K562 (cell line): Measurements from ENCODE around the gene ZNF273. TPM values are rescaled to one million over a fixed set of nuclear protein-coding genes. Genes with fewer than 3 reads are reported as not detected.

Source experiments
- ATAC-seq: fragments of 200-7000 bp; cut with Tn5 transposase; 3 replicates; pipeline ENCODE4 v1.9.1; 2020; ENCODE audit warnings: moderate library complexity
- BruUV-seq: library from RNA; stranded (reverse); fragments of 400-500 nt; replicated peaks from 2 replicates; lab custom pipeline; 2021; lab: Mats Ljungman, UMichigan
- CTCF ChIA-PET: fragments of 300-600 bp; formaldehyde crosslinking; extraction: SDS; loops from one replicate; lab custom pipeline; 2021; ENCODE audit warnings: low intra/inter-chr PET ratio; lab: Yijun Ruan, JAX
- POLR2A ChIA-PET: fragments of 300-600, 350-650 bp; sonication (Branson Sonifier 250); formaldehyde crosslinking; extraction: SDS; loops from one replicate; lab custom pipeline; 2021; ENCODE audit warnings: antibody characterized with exemption, inconsistent platforms; lab: Yijun Ruan, JAX
- DNase-seq, 4 experiments: peaks; one replicate each; pipeline versions ENCODE4 v3.0.0 to v3.0.0-alpha.2; 2011 to 2018; ENCODE audit warnings: low spot score in 3 of 4, mixed read lengths in 3 of 4; ENCODE audit errors: extremely low read depth in 1 of 4
- FAIRE-seq: peaks from 2 replicates; lab custom pipeline; 2011; peaks lifted over from hg19 to GRCh38; lab: Jason Lieb, UNC
- H2AFZ ChIP-seq: 2 replicates; pipeline ENCODE4 v1.6.0; 2011; ENCODE audit warnings: low read depth, low read length, control low read depth, inconsistent platforms
- H3K27ac ChIP-seq: fragments of 200-600 bp; 3 replicates; pipeline ENCODE4 v1.8.0; 2011; ENCODE audit warnings: low read depth, mild to moderate bottlenecking, control low read depth, inconsistent platforms, low read length, moderate library complexity, mixed read lengths; ENCODE audit errors: extremely low read depth
- H3K27me3 ChIP-seq, 2 experiments: fragments of 300-600 bp in 1 of 2; 2 replicates in 1 of 2; 3 replicates in 1 of 2; pipeline versions ENCODE4 v1.6.0 to v1.8.0; 2011; ENCODE audit warnings: inconsistent platforms in 2 of 2, low read length in 2 of 2, mild to moderate bottlenecking in 1 of 2, mixed read lengths in 1 of 2, moderate library complexity in 1 of 2; ENCODE audit not compliant: control insufficient read depth in 2 of 2, insufficient read depth in 2 of 2
- H3K36me3 ChIP-seq: fragments of 300-600 bp; 3 replicates; pipeline ENCODE4 v1.8.0; 2011; ENCODE audit warnings: mild to moderate bottlenecking, low read length, inconsistent platforms; ENCODE audit not compliant: control insufficient read depth, insufficient read depth
- H3K4me1 ChIP-seq, 2 experiments: fragments of 200-600 bp in 1 of 2; replicated peaks in 1 of 2; 2 replicates in 1 of 2; 3 replicates in 1 of 2; pipeline versions ENCODE4 v1.5.1 to v1.8.0; 2011; ENCODE audit warnings: inconsistent platforms in 2 of 2, low read length in 2 of 2, mild to moderate bottlenecking in 1 of 2, mixed read lengths in 1 of 2, moderate library complexity in 1 of 2; ENCODE audit not compliant: control insufficient read depth in 2 of 2, insufficient read depth in 2 of 2
- H3K4me2 ChIP-seq: 2 replicates; pipeline ENCODE4 v1.6.1; 2011; ENCODE audit warnings: low read length, control low read depth, inconsistent platforms, mixed read lengths; ENCODE audit not compliant: insufficient read depth
- H3K4me3 ChIP-seq: fragments of 200-600 bp; sonication (generic), shearing (Covaris generic); 2 replicates; pipeline ENCODE4 v1.5.1; 2016; ENCODE audit warnings: control low read depth, inconsistent platforms
- H3K79me2 ChIP-seq: fragments of 200-600 bp; 3 replicates; pipeline ENCODE4 v1.8.0; 2011; ENCODE audit warnings: low read length, inconsistent platforms; ENCODE audit not compliant: control insufficient read depth, insufficient read depth
- H3K9ac ChIP-seq, 2 experiments: 2 replicates each; pipeline versions ENCODE4 v1.6.0 to v1.6.1; 2011; ENCODE audit warnings: low read depth in 2 of 2, low read length in 2 of 2, control low read depth in 1 of 2, inconsistent platforms in 1 of 2, mild to moderate bottlenecking in 1 of 2, mixed read lengths in 1 of 2; ENCODE audit not compliant: insufficient read depth in 1 of 2
- H3K9me1 ChIP-seq: one replicate; pipeline ENCODE4 v1.6.0; 2011; ENCODE audit warnings: inconsistent platforms, mild to moderate bottlenecking, low read length, moderate library complexity; ENCODE audit not compliant: control insufficient read depth, insufficient read depth
- H3K9me3 ChIP-seq: replicated peaks from 2 replicates; pipeline ENCODE4 v1.5.1; 2011; ENCODE audit warnings: low read depth, low read length, inconsistent platforms; ENCODE audit not compliant: control insufficient read depth, insufficient read depth
- H4K20me1 ChIP-seq: replicated peaks from 2 replicates; pipeline ENCODE4 v1.6.1; 2011; ENCODE audit warnings: low read length, inconsistent platforms, mixed read lengths; ENCODE audit not compliant: control insufficient read depth, insufficient read depth
- ETV5 ChIP-seq: sonication (generic); formaldehyde crosslinking; IDR thresholded peaks from 2 replicates; pipeline ENCODE4 v1.4.0; 2020; ENCODE audit warnings: low read depth, mild to moderate bottlenecking, missing genetic modification reagents
- FOSL1 ChIP-seq: fragments of 200-800 bp; sonication (Bioruptor generic); conservative IDR thresholded peaks from 2 replicates; pipeline ENCODE4 v1.6.1; 2016; ENCODE audit warnings: missing genetic modification characterization, missing compliant biosample characterization
- GABPB2 ChIP-seq: fragments of 250-450 bp; sonication (Bioruptor Pico); conservative IDR thresholded peaks from 2 replicates; pipeline ENCODE4 v1.5.1; 2021; ENCODE audit warnings: mild to moderate bottlenecking
- MYNN ChIP-seq, 2 experiments: sonication (generic); formaldehyde crosslinking in 1 of 2; IDR thresholded peaks; 2 replicates each; pipeline versions ENCODE4 v1.5.0 to v1.6.1; 2016 to 2020; ENCODE audit warnings: antibody characterized with exemption in 1 of 2, missing genetic modification reagents in 1 of 2
- POLR2AphosphoS2 ChIP-seq: IDR thresholded peaks from 2 replicates; pipeline ENCODE4 v1.6.1; 2012; ENCODE audit warnings: low read length, improper control_type of control experiment
- POLR2B ChIP-seq: fragments of 450-650 bp; IDR thresholded peaks from 2 replicates; pipeline ENCODE4 v1.6.1; 2018; ENCODE audit warnings: low read depth; ENCODE audit not compliant: partially characterized antibody
- PRDM10 ChIP-seq: fragments of 450-650 bp; IDR thresholded peaks from 2 replicates; pipeline ENCODE4 v1.6.1; 2018; ENCODE audit not compliant: partially characterized antibody
- SMARCB1 ChIP-seq: IDR thresholded peaks from 2 replicates; pipeline ENCODE4 v1.6.1; 2011; ENCODE audit warnings: improper control_type of control experiment, low read depth; ENCODE audit not compliant: insufficient read length
- ZNF143 ChIP-seq: sonication (generic); formaldehyde crosslinking; IDR thresholded peaks from 2 replicates; pipeline ENCODE4 v1.9.0; 2022; ENCODE audit warnings: mild to moderate bottlenecking, missing genetic modification reagents
- ZNF277 ChIP-seq: fragments of 250-450 bp; sonication (Bioruptor Pico); IDR thresholded peaks from 2 replicates; pipeline ENCODE4 v1.8.0; 2022; ENCODE audit warnings: inconsistent platforms, mild to moderate bottlenecking, moderate library complexity, borderline replicate concordance
- ZNF41 ChIP-seq: fragments of 250-450 bp; sonication (Bioruptor Pico); conservative IDR thresholded peaks from 2 replicates; pipeline ENCODE4 v1.4.0; 2020; ENCODE audit warnings: mild to moderate bottlenecking
- ZNF644 ChIP-seq: fragments of 200-800 bp; sonication (Bioruptor generic); IDR thresholded peaks from 2 replicates; pipeline ENCODE4 v1.6.1; 2016; ENCODE audit warnings: low read depth, missing genetic modification characterization, missing compliant biosample characterization
- ZNF655 ChIP-seq: fragments of 250-450 bp; sonication (Bioruptor Pico); IDR thresholded peaks from 2 replicates; pipeline ENCODE4 v1.5.0; 2021
- ZNF77 ChIP-seq: fragments of 250-450 bp; sonication (Bioruptor Pico); IDR thresholded peaks from 2 replicates; pipeline ENCODE4 v1.5.0; 2020
- WGBS: fragments of 100-300 bp; shearing (Covaris generic); methylation state at CpG from one replicate; pipeline ENCODE4 v1.1.6; 2016; ENCODE audit warnings: low coverage, mixed read lengths; ENCODE audit not compliant: insufficient coverage; ENCODE audit errors: missing lambda C conversion rate; 5-methylcytosine and 5-hydroxymethylcytosine counted together
- in situ Hi-C: fragments of 300-500 bp; cut with MboI; formaldehyde crosslinking; loops from 4 replicates; pipeline ENCODE4 v1.15.0; 2018; ENCODE audit warnings: inconsistent platforms, mixed read lengths
- intact Hi-C: fragments of 100-400 bp; cut with micrococcal nuclease; formaldehyde crosslinking; loops from 2 replicates; pipeline ENCODE4 v1.14.2; 2022
- polyA plus RNA-seq, 8 experiments: library from polyadenylated mRNA; depleted of rRNA in 4 of 8; stranded (reverse) in 5 of 8; unstranded in 3 of 8; fragments of >200 nt; fragmentation: Nextera tagmentation in 2 of 8; fragmentation: Illumina TruSeq in 1 of 8; extraction: Ambion mirVana in 2 of 8; extraction: Trizol in 1 of 8; gene quantifications; 2 replicates each; pipeline versions ENCODE4 v1.2.1 to v1.2.3, GENCODE V29; 2011 to 2014; ENCODE audit warnings: inconsistent platforms in 1 of 8, missing spikeins in 1 of 8
- total RNA-seq, 7 experiments: library from RNA; depleted of rRNA in 6 of 7; stranded (reverse); fragments of >200 nt in 6 of 7; fragmentation: Illumina TruSeq in 2 of 7; extraction: Trizol in 2 of 7; gene quantifications; 2 replicates each; pipeline versions ENCODE4 v1.2.1 to v1.2.3, GENCODE V29; 2011 to 2021; ENCODE audit warnings: low replicate concordance in 1 of 7

The ZNF273 gene
- total and polyA plus RNA-seq, 9 of the 15 experiments (the other 6 are each of a cell fraction or from before 2014, with no cell fraction given): 13.3 to 37.0 (median 20.7) TPM

- H3K9me1 ChIP-seq: no peaks in the 10 kb centered on the region
- ATAC-seq (no peak), FAIRE-seq (no peak), DNase-seq (no peak)
- no peaks in the 10 kb centered on the region for H3K79me2 ChIP-seq
- no TSS peak for BruUV-seq
- intact Hi-C loops: no loop called here
- H2AFZ ChIP-seq: no peak overlapping the region
- no peak overlapping the region for H3K4me2 ChIP-seq
- H4K20me1 ChIP-seq: no peaks in the 10 kb centered on the region
- H3K9ac ChIP-seq: no peak overlapping the region
- no peaks in the 10 kb centered on the region for H3K4me1 ChIP-seq
- ChIA-PET POLR2A (no interaction called here), CTCF (no interaction called here)
- peaks cover 3% of the 10 kb centered on the region for H3K9me3 ChIP-seq
- H3K27me3 ChIP-seq: no peaks in the 10 kb centered on the region
- in situ Hi-C loops: no loop called here
- WGBS: 54% methylated on average over 6 of the region's 7 CpGs
- H3K4me3 ChIP-seq: no peak overlapping the region
- no peak overlapping the region for H3K27ac ChIP-seq
- H3K36me3 ChIP-seq: no peaks in the 10 kb centered on the region
- no peak for TF ChIP-seq POLR2B
- TF ChIP-seq ZNF644 (tag): no peak
- no peak for TF ChIP-seq POLR2AphosphoS2
- no peak for TF ChIP-seq ZNF655
- TF ChIP-seq ZNF77 (CRISPR knock-in tag): no peak
- no peak for TF ChIP-seq ETV5 (CRISPR knock-in tag)
- TF ChIP-seq MYNN (IDR thresholded peaks at IDR 0.05): no peak
- no peak for TF ChIP-seq MYNN (CRISPR knock-in tag; IDR thresholded peaks at IDR 0.05)
- no peak for TF ChIP-seq GABPB2 (CRISPR knock-in tag)
- TF ChIP-seq ZNF41 (CRISPR knock-in tag): no peak
- no peak for TF ChIP-seq SMARCB1
- no peak for TF ChIP-seq PRDM10
- no peak for TF ChIP-seq ZNF277 (CRISPR knock-in tag)
- TF ChIP-seq ZNF143 (CRISPR knock-in tag): no peak
- TF ChIP-seq FOSL1 (tag): no peak
These were observed 39.1 kb upstream of the ZNF273 start for GRCh38 chr7:64863969-64864368.
